Adrenal gland (tissue), 5 donors: ENCODE measurements around the gene RGS4.

ENCODE experiments used
- POLR2A ChIP-seq, 2 donors: fragments of 450-650 bp; IDR thresholded peaks; one replicate each; pipeline ENCODE4 v1.6.1; 2017; ENCODE audit warnings: antibody characterized with exemption in 2 of 2, mild to moderate bottlenecking in 2 of 2, moderate library complexity in 1 of 2
- TF ChIP-seq, protein P1 (sequence below), 6 experiments: fragments of 450-650 bp in 4 of 6; fragments of 200-600 bp in 2 of 6; sonication (generic) in 1 of 6; IDR thresholded peaks; 1 replicate in 5 of 6; 2 replicates in 1 of 6; pipeline versions ENCODE4 v1.5.1 to v1.8.0; 2016 to 2021; ENCODE audit warnings: antibody characterized with exemption in 6 of 6, mild to moderate bottlenecking in 2 of 6, moderate library complexity in 1 of 6
- donor health status: DM: no; HTN: no; CAD: no.

DNA sequence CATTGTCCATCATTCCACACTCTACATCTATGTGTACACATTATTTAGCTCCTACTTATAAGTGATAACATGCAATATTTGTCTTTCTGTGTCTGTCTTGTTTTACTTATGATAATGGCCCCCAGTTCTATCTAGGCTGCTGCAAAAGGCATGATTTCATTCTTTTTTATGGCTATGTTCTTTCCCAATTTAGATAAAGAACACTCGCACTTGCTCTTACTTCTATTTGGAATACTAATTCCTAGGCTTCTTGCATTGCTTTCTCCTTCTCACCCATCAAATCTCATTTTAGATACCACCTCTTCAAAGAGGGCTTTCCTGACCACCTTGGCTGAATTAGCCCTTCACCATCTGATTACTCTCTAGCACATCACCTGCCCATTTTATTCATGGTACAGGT, 3.0 kb upstream of the RGS4 start:
- TF ChIP-seq, protein P1, sequence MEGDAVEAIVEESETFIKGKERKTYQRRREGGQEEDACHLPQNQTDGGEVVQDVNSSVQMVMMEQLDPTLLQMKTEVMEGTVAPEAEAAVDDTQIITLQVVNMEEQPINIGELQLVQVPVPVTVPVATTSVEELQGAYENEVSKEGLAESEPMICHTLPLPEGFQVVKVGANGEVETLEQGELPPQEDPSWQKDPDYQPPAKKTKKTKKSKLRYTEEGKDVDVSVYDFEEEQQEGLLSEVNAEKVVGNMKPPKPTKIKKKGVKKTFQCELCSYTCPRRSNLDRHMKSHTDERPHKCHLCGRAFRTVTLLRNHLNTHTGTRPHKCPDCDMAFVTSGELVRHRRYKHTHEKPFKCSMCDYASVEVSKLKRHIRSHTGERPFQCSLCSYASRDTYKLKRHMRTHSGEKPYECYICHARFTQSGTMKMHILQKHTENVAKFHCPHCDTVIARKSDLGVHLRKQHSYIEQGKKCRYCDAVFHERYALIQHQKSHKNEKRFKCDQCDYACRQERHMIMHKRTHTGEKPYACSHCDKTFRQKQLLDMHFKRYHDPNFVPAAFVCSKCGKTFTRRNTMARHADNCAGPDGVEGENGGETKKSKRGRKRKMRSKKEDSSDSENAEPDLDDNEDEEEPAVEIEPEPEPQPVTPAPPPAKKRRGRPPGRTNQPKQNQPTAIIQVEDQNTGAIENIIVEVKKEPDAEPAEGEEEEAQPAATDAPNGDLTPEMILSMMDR (IDR thresholded peaks at IDR 0.05): no peak
- no peak for TF ChIP-seq POLR2A (IDR thresholded peaks at IDR 0.05)
